BJ (cell line): Measurements from ENCODE around the gene SYNRG. TPM values are rescaled to one million over a fixed set of nuclear protein-coding genes. Genes with fewer than 3 reads are reported as not detected.
"Not testable (repeated sequence)": the region's sequence is repeated elsewhere in the genome, so short reads cannot be mapped to it uniquely, and the experiment has no call there.

Experiments used
- CTCF ChIA-PET: fragments of 350-600 bp; formaldehyde crosslinking; extraction: SDS; loops from one replicate; lab custom pipeline; 2021; ENCODE audit warnings: antibody characterized with exemption, inconsistent platforms; lab: Yijun Ruan, JAX
- POLR2A ChIA-PET: fragments of 300-600 bp; sonication (Branson Sonifier 250); formaldehyde crosslinking; extraction: SDS; loops from one replicate; lab custom pipeline; 2021; ENCODE audit warnings: antibody characterized with exemption; lab: Charles Lee
- DNase-seq: peaks from one replicate; pipeline ENCODE4 v3.0.0-alpha.2; 2011; ENCODE audit warnings: low read depth
- H3K27me3 ChIP-seq: 2 replicates; pipeline ENCODE4 v1.6.0; 2011; ENCODE audit warnings: low read length; ENCODE audit not compliant: control insufficient read depth, insufficient read depth
- H3K36me3 ChIP-seq: 2 replicates; pipeline ENCODE4 v1.5.1; 2011; ENCODE audit warnings: low read length; ENCODE audit not compliant: control insufficient read depth, insufficient read depth
- H3K4me3 ChIP-seq: 2 replicates; pipeline ENCODE4 v1.5.1; 2011; ENCODE audit warnings: low read depth, mild to moderate bottlenecking, control low read depth, low read length
- CTCF ChIP-seq: IDR thresholded peaks from 2 replicates; pipeline ENCODE4 v1.5.1; 2011; ENCODE audit warnings: low read depth, mild to moderate bottlenecking, control low read depth, inconsistent platforms, low read length, moderate library complexity; ENCODE audit not compliant: insufficient read depth
- polyA plus RNA-seq: library from polyadenylated mRNA; depleted of rRNA; stranded (reverse); fragments of >200 nt; gene quantifications from 2 replicates; pipeline ENCODE4 v1.2.3, GENCODE V29; 2011

The SYNRG gene
- polyA plus RNA-seq, 1 experiment, result 10.2 TPM

GRCh38 chr17:37640015-37640414 lies 30.8 kb upstream of the SYNRG start:
- TF ChIP-seq CTCF, result no peak
- H3K36me3 ChIP-seq, result peaks cover 4% of the 10 kb centered on the region
- no peak overlapping the region for H3K4me3 ChIP-seq
- DNase-seq, result no peak
- CTCF ChIA-PET, result no interaction called here
- no peaks in the 10 kb centered on the region for H3K27me3 ChIP-seq
- POLR2A ChIA-PET, result interaction anchor here (0.7 kb wide), 1 partner anchor 188 kb away, joined by 17 read pairs; no protein-coding TSS in a partner anchor

GRCh38 chr17:37637956-37638355 lies 28.7 kb upstream of the SYNRG start:
- no peak overlapping the region for H3K4me3 ChIP-seq
- H3K36me3 ChIP-seq, result peaks cover 4% of the 10 kb centered on the region
- CTCF ChIA-PET, result interaction anchor here (0.7 kb wide), 1 partner anchor 11 kb away, joined by 3 read pairs; no protein-coding TSS in a partner anchor
- no peak for DNase-seq
- POLR2A ChIA-PET, result no interaction called here
- no peak for TF ChIP-seq CTCF
- H3K27me3 ChIP-seq, result no peaks in the 10 kb centered on the region

- H3K4me3 ChIP-seq, DNase-seq, H3K36me3 ChIP-seq, CTCF ChIA-PET, POLR2A ChIA-PET, H3K27me3 ChIP-seq: not testable (repeated sequence)
Observed at GRCh38 chr17:37616430-37616829, 7.2 kb upstream of the SYNRG start.

GRCh38 chr17:37614823-37615222 lies 5.6 kb upstream of the SYNRG start:
- H3K4me3 ChIP-seq, result no peak overlapping the region
- H3K27me3 ChIP-seq, result no peaks in the 10 kb centered on the region
- ChIA-PET CTCF (no interaction called here), POLR2A (no interaction called here)
- TF ChIP-seq CTCF, result no peak
- DNase-seq, result no peak
- H3K36me3 ChIP-seq, result peaks cover 7% of the 10 kb centered on the region

- H3K4me3 ChIP-seq, result no peak overlapping the region
- DNase-seq, result peak; percentile 29
- peaks cover 7% of the 10 kb centered on the region for H3K36me3 ChIP-seq
- ChIA-PET POLR2A (no interaction called here), CTCF (interaction anchor here (1.1 kb wide), 1 partner anchor 11 kb away, joined by 3 read pairs; no protein-coding TSS in a partner anchor)
- no peak for TF ChIP-seq CTCF
- H3K27me3 ChIP-seq, result no peaks in the 10 kb centered on the region
Observed at GRCh38 chr17:37614391-37614790, 5.2 kb upstream of the SYNRG start.

- Histone ChIP-seq H3K4me3 (no peak overlapping the region), H3K36me3 (peaks cover 6% of the 10 kb centered on the region), H3K27me3 (no peaks in the 10 kb centered on the region)
- CTCF ChIA-PET, result interaction anchor here (1.4 to 3.4 kb wide), 2 partner anchors 11 to 237 kb away, joined by 4 to 12 read pairs; no protein-coding TSS in a partner anchor
- TF ChIP-seq CTCF, result no peak
- POLR2A ChIA-PET, result no interaction called here
- DNase-seq, result no peak
Observed at GRCh38 chr17:37610971-37611370, 1.8 kb upstream of the SYNRG start.

- ChIA-PET CTCF (interaction anchor here (0.6 to 3.4 kb wide), 6 partner anchors 17 to 1849 kb away, joined by 3 to 12 read pairs (median 3); no protein-coding TSS in a partner anchor), POLR2A (interaction anchor here (0.6 kb wide), 1 partner anchor 47 kb away, joined by 3 read pairs; no protein-coding TSS in a partner anchor)
- not testable (repeated sequence) for H3K36me3 ChIP-seq, DNase-seq, H3K27me3 ChIP-seq
- peak overlapping the region; percentile 91; the same call in 1 of the 2 replicates for H3K4me3 ChIP-seq
Observed at GRCh38 chr17:37610041-37610420, 813 bp upstream of the SYNRG start.
